Measurements from ENCODE around the gene UBALD1.

- no peak for TF ChIP-seq EZH2 (IDR thresholded peaks at IDR 0.05)
- no peak for TF ChIP-seq POLR2AphosphoS5 (IDR thresholded peaks at IDR 0.05; ENCODE audit: borderline replicate concordance, low read depth, low read length)
Observed at GRCh38 chr16:4636196-4636595, 21.5 kb upstream of the UBALD1 start.

Measured in SK-N-MC (cell line).